Neuronal stem cell (in vitro differentiated cells): ENCODE data around the gene CCDC137.
A peak's percentile ranks its signal among the peaks of the same experiment; 100 is the strongest.

Experiments
- DNase-seq: peaks from one replicate; pipeline ENCODE4 v3.0.0-alpha.2; 2013; ENCODE audit warnings: low spot score
- H2AFZ ChIP-seq: one replicate; pipeline ENCODE4 v1.6.1; 2013; ENCODE audit warnings: mild to moderate bottlenecking, low read length, inconsistent platforms
- H2AK5ac ChIP-seq: 2 replicates; pipeline ENCODE4 v1.6.1; 2013; ENCODE audit warnings: low read depth, mild to moderate bottlenecking, inconsistent platforms, low read length, moderate library complexity, mixed read lengths
- H2BK120ac ChIP-seq: 2 replicates; pipeline ENCODE4 v1.6.1; 2013; ENCODE audit warnings: low read depth, mild to moderate bottlenecking, inconsistent platforms, low read length, moderate library complexity, mixed read lengths
- H2BK12ac ChIP-seq: one replicate; pipeline ENCODE4 v1.6.1; 2013; ENCODE audit warnings: low read length, inconsistent platforms
- H2BK15ac ChIP-seq: 2 replicates; pipeline ENCODE4 v1.6.1; 2013; ENCODE audit warnings: mild to moderate bottlenecking, low read length, inconsistent platforms, mixed read lengths
- H2BK5ac ChIP-seq: one replicate; pipeline ENCODE4 v1.6.1; 2013; ENCODE audit warnings: inconsistent platforms, mild to moderate bottlenecking, low read length, moderate library complexity
- H3K14ac ChIP-seq: one replicate; pipeline ENCODE4 v1.6.1; 2013; ENCODE audit warnings: low read length, inconsistent platforms
- H3K18ac ChIP-seq: 2 replicates; pipeline ENCODE4 v1.6.1; 2013; ENCODE audit warnings: low read length, inconsistent platforms
- H3K23ac ChIP-seq: 2 replicates; pipeline ENCODE4 v1.6.1; 2013; ENCODE audit warnings: low read depth, mild to moderate bottlenecking, mixed read lengths, low read length, inconsistent platforms; ENCODE audit not compliant: poor library complexity
- H3K27ac ChIP-seq: replicated peaks from 3 replicates; pipeline ENCODE4 v1.5.1; 2013; ENCODE audit warnings: low read length, inconsistent platforms
- H3K27me3 ChIP-seq, 3 experiments: 2 replicates each; pipeline ENCODE4 v1.6.1; 2013; ENCODE audit warnings: low read length in 3 of 3, mild to moderate bottlenecking in 2 of 3, inconsistent platforms in 1 of 3, low read depth in 1 of 3, mixed read lengths in 1 of 3, moderate library complexity in 1 of 3; ENCODE audit not compliant: control insufficient read depth in 3 of 3, insufficient read depth in 3 of 3
- H3K36me3 ChIP-seq, 2 donors: replicated peaks in 1 of 2; 2 replicates each; pipeline ENCODE4 v1.6.1; 2013; ENCODE audit warnings: low read length in 2 of 2; ENCODE audit not compliant: control insufficient read depth in 2 of 2, insufficient read depth in 2 of 2
- H3K4ac ChIP-seq: 2 replicates; pipeline ENCODE4 v1.6.1; 2013; ENCODE audit warnings: inconsistent platforms, mild to moderate bottlenecking, low read length, moderate library complexity
- H3K4me1 ChIP-seq, 2 donors: 1 replicate in 1 of 2; 2 replicates in 1 of 2; pipeline ENCODE4 v1.6.1; 2013; ENCODE audit warnings: low read length in 2 of 2, low read depth in 1 of 2; ENCODE audit not compliant: control insufficient read depth in 2 of 2, insufficient read depth in 1 of 2
- H3K4me2 ChIP-seq: one replicate; pipeline ENCODE4 v1.6.1; 2013; ENCODE audit warnings: mild to moderate bottlenecking, low read length, inconsistent platforms; ENCODE audit not compliant: insufficient read depth, poor library complexity, severe bottlenecking
- H3K4me3 ChIP-seq, 2 donors: 2 replicates each; pipeline ENCODE4 v1.5.1; 2013; ENCODE audit warnings: low read length in 2 of 2, mild to moderate bottlenecking in 2 of 2, inconsistent platforms in 1 of 2, moderate library complexity in 1 of 2
- H3K79me1 ChIP-seq: one replicate; pipeline ENCODE4 v1.6.1; 2013; ENCODE audit warnings: low read depth, mild to moderate bottlenecking, inconsistent platforms, low read length, moderate library complexity
- H3K9ac ChIP-seq: one replicate; pipeline ENCODE4 v1.6.1; 2013; ENCODE audit warnings: mild to moderate bottlenecking, low read depth, low read length, inconsistent platforms; ENCODE audit not compliant: poor library complexity
- H3K9me3 ChIP-seq, 2 donors: replicated peaks in 1 of 2; 2 replicates each; pipeline versions ENCODE3 to v1.6.1; 2013; ENCODE audit warnings: low read length in 2 of 2, mild to moderate bottlenecking in 2 of 2, inconsistent platforms in 1 of 2, low read depth in 1 of 2, mixed read lengths in 1 of 2, moderate library complexity in 1 of 2; ENCODE audit not compliant: control insufficient read depth in 2 of 2, insufficient read depth in 1 of 2
- H4K8ac ChIP-seq: one replicate; pipeline ENCODE4 v1.6.1; 2013; ENCODE audit warnings: low read depth, mild to moderate bottlenecking, inconsistent platforms, low read length, moderate library complexity
- H4K91ac ChIP-seq: one replicate; pipeline ENCODE4 v1.6.1; 2013; ENCODE audit warnings: low read length, low read depth, mild to moderate bottlenecking, inconsistent platforms; ENCODE audit not compliant: poor library complexity
- WGBS, 2 donors: extraction: QIAGEN DNeasy Blood & Tissue Kit; methylation state at CpG; one replicate each; pipeline ENCODE4 v1.1.7; 2013; ENCODE audit warnings: missing lambda C conversion rate in 2 of 2, mixed read lengths in 1 of 2; ENCODE audit not compliant: insufficient read length in 2 of 2, insufficient replicate concordance in 1 of 2; ENCODE audit errors: extremely low coverage in 2 of 2; 5-methylcytosine and 5-hydroxymethylcytosine counted together

The CCDC137 gene

DNA sequence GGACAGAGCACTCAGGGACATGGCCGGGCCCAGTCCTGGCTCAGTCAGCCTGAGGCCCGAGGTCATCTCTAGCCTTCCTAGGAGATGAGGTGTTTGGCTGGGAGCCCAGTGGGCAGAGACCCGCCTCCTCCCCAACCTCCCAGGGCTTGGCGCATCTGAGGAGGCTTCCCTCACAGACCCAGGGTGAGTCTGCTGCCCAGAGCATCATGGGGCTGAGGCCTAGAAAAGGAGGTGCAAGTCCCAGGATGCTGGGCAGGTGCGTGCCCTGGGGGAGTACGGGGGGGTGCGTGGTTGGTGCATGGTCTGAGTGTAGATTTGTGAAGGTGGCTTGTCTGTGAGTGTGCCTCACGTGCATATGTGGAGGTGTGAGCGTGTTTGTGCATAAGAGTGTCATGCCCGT lies 14.8 kb upstream of the CCDC137 start:
- Histone ChIP-seq H3K4me2 (no peak overlapping the region), H3K9me3 (peaks cover 10 to 11% of the 10 kb centered on the region in 2 donors), H4K8ac (no peak overlapping the region), H2BK12ac (peak overlapping the region; percentile 58), H2BK5ac (peak overlapping the region; percentile 75), H3K4me3 (peak overlapping the region in 1 of 2 donors; percentile 1), H3K23ac (peak overlapping the region; percentile 73), H2AK5ac (peak overlapping the region; percentile 87), H3K14ac (no peak overlapping the region), H2AFZ (no peak overlapping the region), H3K36me3 (no peaks in the 10 kb centered on the region), H3K18ac (no peak overlapping the region), H3K9ac (peak overlapping the region; percentile 77), H2BK15ac (no peak overlapping the region), H3K4me1 (peaks cover 7 to 9% of the 10 kb centered on the region in 2 donors), H3K27ac (no peak overlapping the region), H3K27me3 (peaks cover 14 to 30% (median 22%) of the 10 kb centered on the region in 3 experiments), H4K91ac (peak overlapping the region; percentile 53), H2BK120ac (no peak overlapping the region), H3K4ac (no peak overlapping the region), H3K79me1 (peaks cover 4% of the 10 kb centered on the region)
- no CpG with 5 or more reads among the region's 10 CpGs for WGBS, 2 donors
- DNase-seq = no peak

DNA sequence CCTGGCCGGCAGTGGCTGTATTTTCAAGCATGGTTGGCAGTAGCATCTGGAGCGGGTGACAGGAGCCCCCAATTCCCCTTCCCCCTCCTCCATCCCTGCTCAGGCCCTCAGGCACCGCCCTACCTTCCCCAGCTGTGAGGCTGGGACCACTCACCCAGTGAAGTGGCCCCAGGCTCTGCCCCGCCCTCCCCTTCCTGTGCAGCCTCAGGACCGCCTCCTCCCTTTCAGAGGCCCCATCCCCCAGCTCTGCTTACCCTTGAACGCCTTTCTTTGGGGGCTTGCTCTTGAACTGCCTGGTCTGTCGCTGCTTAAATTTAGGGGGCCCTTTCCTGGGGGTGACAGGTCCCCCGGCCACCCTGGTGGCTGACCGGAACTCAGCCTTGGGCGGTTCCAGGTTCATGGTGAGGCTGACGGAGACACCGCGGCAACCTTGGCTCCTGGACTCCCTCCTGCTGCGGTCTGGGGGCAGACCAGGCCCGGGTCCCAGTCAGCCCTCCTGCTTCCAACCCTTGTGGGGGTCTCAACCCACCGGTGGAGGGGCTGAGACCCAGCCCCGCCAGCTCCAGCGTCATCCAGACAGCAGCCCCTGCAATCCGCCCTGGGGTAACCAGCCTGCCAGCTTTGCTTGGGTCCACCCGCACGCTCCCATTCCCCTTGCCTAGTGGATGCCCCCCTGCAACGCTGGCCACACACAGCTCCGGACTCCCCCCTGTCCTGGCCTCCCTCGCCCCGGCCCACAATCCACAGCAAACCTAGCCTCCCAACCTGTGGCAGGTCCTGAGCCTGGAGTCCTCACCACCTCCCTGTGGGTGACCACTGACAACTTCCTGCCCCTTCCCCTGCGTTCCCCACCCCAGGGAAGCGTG lies 13.4 kb upstream of the CCDC137 start:
- peak overlapping the region; percentile 11 for H2BK5ac ChIP-seq
- H3K36me3 ChIP-seq = no peaks in the 10 kb centered on the region
- WGBS, 2 donors = no CpG with 5 or more reads among the region's 27 CpGs
- no peak overlapping the region for H2BK15ac ChIP-seq
- H3K27me3 ChIP-seq = peaks cover 9 to 16% (median 9%) of the 10 kb centered on the region in 3 experiments
- peak overlapping the region; percentile 88 for H2AFZ ChIP-seq
- H3K14ac ChIP-seq = no peak overlapping the region
- H3K4me3 ChIP-seq = no peak overlapping the region
- peak overlapping the region; percentile 43 for H3K23ac ChIP-seq
- H3K9me3 ChIP-seq = peaks cover 8 to 11% of the 10 kb centered on the region in 2 donors
- no peak overlapping the region for H3K4ac ChIP-seq
- no peak overlapping the region for H4K91ac ChIP-seq
- H3K9ac ChIP-seq = no peak overlapping the region
- peak overlapping the region; percentile 2 for H3K18ac ChIP-seq
- no peak overlapping the region for H3K27ac ChIP-seq
- no peak for DNase-seq
- H2BK12ac ChIP-seq = no peak overlapping the region
- H4K8ac ChIP-seq = no peak overlapping the region
- H3K79me1 ChIP-seq = peaks cover 4% of the 10 kb centered on the region
- H2BK120ac ChIP-seq = no peak overlapping the region
- H3K4me1 ChIP-seq = peaks cover 5 to 9% of the 10 kb centered on the region in 2 donors
- H2AK5ac ChIP-seq = peak overlapping the region; percentile 46
- no peak overlapping the region for H3K4me2 ChIP-seq

DNA sequence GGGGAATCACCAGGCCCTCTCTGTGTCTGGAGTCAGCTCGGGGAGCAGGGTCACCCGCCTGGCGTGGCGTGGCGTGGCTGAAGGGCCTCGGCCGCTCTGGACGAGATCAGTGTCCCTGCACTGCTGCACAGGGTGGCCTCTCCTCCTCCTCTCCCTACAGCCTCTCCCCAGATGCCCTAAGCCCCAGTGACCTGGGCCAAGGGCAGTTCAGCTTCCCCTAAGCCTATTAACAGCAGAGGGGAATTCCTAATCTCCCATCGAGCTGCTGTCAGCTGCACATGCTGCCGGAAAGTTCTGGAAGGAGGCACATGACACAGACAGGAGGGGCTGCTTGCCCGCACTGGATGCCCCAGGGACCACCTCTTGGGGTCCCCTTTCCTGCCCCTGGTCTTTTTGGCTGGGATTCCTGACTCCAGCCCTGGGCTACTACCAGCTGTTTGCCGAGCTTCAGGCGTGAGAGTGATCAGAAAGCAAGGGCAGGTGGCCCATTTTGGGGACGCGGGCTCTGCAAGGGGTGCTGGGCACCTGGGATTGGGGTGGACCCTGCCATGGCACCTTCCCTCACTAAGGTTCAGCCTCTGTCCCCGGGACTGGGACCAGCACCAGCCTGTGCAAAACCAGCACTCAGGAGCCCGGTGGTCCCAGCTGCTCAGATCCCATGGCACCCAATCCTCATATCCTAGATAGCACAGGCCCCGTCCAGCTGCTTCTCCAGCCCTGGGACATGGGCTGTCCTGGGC lies 11.0 kb upstream of the CCDC137 start:
- H3K4me3 ChIP-seq = no peak overlapping the region
- H2BK5ac ChIP-seq = no peak overlapping the region
- H4K8ac ChIP-seq = no peak overlapping the region
- H3K9ac ChIP-seq = no peak overlapping the region
- H3K4ac ChIP-seq = no peak overlapping the region
- WGBS, 2 donors = no CpG with 5 or more reads among the region's 18 CpGs
- H3K79me1 ChIP-seq = peaks cover 2% of the 10 kb centered on the region
- H3K4me1 ChIP-seq = peaks cover 5 to 9% of the 10 kb centered on the region in 2 donors
- H2BK120ac ChIP-seq = peak overlapping the region; percentile 47
- H2BK12ac ChIP-seq = no peak overlapping the region
- H2BK15ac ChIP-seq = peak overlapping the region; percentile 64
- no peaks in the 10 kb centered on the region for H3K27me3 ChIP-seq
- H3K23ac ChIP-seq = peak overlapping the region; percentile 5
- peak overlapping the region; percentile 48 for H3K18ac ChIP-seq
- H3K14ac ChIP-seq = peak overlapping the region; percentile 9
- no peaks in the 10 kb centered on the region for H3K36me3 ChIP-seq
- no peak for DNase-seq
- H3K9me3 ChIP-seq = no peaks in the 10 kb centered on the region
- H3K4me2 ChIP-seq = no peak overlapping the region
- no peak overlapping the region for H2AK5ac ChIP-seq
- no peak overlapping the region for H3K27ac ChIP-seq
- no peak overlapping the region for H4K91ac ChIP-seq
- peak overlapping the region; percentile 15 for H2AFZ ChIP-seq
